Uterus (tissue), 2 donors: ENCODE results near the gene TMX4.

ENCODE experiments used
- POLR2A ChIP-seq, 2 donors: fragments of 450-650 bp; IDR thresholded peaks; one replicate each; pipeline ENCODE4 v1.6.1; 2016; ENCODE audit warnings: antibody characterized with exemption in 2 of 2, mild to moderate bottlenecking in 1 of 2, moderate library complexity in 1 of 2
- TF ChIP-seq, protein P1 (sequence below), 4 experiments: fragments of 200-600 bp in 2 of 4; fragments of 450-650 bp in 2 of 4; sonication (generic) in 2 of 4; IDR thresholded peaks; one replicate each; pipeline ENCODE4 v1.5.1; 2016 to 2019; ENCODE audit warnings: antibody characterized with exemption in 4 of 4, mild to moderate bottlenecking in 2 of 4, moderate library complexity in 1 of 4

DNA sequence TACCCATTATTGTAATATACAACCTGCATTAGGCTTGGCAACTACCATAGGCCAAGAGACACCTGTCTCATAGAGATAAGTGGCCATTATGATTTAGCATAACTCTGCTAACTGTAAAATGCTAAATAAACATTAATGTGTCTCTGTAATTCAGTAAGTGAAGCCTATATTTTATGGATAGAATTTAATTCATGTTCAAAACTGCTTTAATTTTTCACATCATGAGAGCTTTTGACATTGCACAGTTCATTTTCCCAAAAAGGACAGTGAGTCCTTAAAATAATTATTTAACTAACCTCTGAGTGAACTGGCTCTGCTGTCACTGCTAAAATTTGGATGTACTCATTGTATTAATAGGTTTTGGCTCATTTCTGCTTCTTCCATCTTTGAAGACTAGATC is 41.4 kb upstream of the TMX4 start:
- TF ChIP-seq, protein P1, sequence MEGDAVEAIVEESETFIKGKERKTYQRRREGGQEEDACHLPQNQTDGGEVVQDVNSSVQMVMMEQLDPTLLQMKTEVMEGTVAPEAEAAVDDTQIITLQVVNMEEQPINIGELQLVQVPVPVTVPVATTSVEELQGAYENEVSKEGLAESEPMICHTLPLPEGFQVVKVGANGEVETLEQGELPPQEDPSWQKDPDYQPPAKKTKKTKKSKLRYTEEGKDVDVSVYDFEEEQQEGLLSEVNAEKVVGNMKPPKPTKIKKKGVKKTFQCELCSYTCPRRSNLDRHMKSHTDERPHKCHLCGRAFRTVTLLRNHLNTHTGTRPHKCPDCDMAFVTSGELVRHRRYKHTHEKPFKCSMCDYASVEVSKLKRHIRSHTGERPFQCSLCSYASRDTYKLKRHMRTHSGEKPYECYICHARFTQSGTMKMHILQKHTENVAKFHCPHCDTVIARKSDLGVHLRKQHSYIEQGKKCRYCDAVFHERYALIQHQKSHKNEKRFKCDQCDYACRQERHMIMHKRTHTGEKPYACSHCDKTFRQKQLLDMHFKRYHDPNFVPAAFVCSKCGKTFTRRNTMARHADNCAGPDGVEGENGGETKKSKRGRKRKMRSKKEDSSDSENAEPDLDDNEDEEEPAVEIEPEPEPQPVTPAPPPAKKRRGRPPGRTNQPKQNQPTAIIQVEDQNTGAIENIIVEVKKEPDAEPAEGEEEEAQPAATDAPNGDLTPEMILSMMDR (IDR thresholded peaks at IDR 0.05) = no peak
- no peak for TF ChIP-seq POLR2A (IDR thresholded peaks at IDR 0.05)
